EL (cell line): ENCODE measurements around the gene NOTUM.

Experiments used
- DNase-seq: peaks from one replicate; pipeline ENCODE4 v3.0.0-alpha.2; 2016

Gene NOTUM

DNA sequence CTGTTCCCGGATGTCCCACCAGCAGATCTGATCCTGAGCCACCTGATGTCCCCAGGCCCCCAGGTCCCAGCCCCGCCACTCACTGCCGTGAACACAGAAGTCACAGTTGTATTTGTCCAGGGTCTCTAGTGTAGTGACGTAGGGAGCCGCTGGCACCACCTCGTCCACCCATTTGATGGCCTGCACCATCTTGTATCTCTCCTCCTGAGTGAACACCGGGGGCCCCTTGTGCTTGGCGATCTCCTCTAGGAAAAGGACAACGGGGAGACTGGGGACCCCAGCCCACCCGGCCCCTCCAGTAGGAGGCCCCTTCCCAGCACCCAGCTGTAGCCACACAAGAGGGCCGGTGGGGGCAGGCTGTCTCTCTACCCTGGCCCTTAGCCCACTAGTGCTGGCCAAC is 52.2 kb downstream of the NOTUM start:
- no peak for DNase-seq

- DNase-seq, result no peak
These were observed 53.5 kb downstream of the NOTUM start for GRCh38 chr17:81907219-81908145.

- DNase-seq, result no peak
These were observed 54.3 kb downstream of the NOTUM start for GRCh38 chr17:81906476-81907218.

GRCh38 chr17:81905993-81906392 is 55.0 kb downstream of the NOTUM start:
- no peak for DNase-seq

- DNase-seq, result no peak
These were observed 55.5 kb downstream of the NOTUM start for GRCh38 chr17:81905424-81905875.

- no peak for DNase-seq
These were observed 56.2 kb downstream of the NOTUM start for GRCh38 chr17:81904600-81905423.

DNA sequence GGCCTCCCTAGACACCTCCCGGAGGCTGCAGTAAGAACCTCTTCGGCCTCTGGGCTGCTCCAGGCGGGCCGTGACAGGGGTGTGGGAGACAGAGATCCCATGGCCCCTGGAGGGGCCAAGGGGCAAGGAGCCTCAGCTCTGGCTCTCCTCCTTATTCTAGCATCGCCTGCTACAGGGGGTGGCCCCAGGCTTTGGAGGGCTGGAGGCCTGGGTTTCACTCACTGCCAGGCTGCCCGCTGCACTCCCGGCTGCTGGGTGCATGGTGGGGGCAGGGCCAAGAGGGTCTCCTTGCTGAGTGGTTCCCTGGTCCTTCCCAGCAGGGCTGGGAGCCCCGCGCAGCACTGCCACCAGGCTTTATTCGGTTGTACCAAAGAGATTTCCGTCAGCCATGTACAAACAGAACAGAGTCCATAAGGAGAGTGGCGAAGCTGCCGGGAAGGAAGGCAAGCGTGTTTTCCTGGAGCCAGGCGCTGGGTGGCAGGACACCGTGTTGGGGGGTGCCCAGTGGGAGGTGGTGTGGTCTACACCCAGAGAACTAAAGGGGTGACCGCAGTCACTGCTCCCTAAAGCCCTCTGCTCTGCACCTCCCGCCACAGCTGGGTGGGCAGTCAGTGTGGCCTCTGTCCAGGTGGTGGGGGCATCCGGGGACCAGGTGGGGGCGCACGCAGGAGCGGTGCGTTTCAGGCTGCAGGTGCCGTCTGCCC is 56.9 kb downstream of the NOTUM start:
- DNase-seq, result no peak

- no peak for DNase-seq
These were observed 57.6 kb downstream of the NOTUM start for GRCh38 chr17:81903415-81903831.

DNA sequence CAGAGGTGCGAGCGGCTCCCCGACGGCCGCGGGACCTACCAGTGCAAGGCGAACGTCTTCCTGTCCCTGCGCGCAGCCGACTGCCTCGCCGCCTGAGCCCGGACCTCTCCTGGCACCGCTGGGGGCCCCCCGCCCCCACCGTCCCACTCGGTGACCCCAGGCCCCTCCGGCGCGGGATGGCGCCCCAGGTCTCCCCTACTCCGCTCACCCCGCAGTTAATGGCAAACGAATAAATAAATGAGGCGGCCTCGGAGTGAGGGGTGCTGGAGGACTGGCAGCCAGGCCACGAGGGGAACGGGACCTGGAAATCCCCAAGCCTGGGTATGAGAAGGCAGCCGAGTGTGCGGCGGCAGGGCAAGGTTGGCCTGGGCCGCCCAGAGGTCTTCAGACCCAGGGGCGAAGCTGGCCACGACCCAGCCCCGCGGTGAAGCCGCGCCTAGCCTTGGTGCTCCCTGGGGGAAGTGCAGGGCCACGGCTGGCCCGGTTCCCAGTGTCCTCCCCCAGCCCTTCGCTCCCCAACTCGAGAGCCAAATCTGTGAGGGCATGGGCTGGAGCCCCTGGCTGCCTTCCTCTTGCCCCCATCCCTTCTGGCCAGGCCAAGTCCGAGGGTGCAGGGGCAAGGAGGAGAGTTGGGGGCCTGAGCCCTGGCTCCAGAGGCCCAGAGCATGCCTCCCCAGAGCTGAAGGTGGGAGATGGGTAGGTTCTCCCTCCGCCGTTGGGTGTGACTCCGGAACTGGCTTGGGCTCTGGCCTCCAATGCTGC is 58.2 kb downstream of the NOTUM start:
- DNase-seq, result no peak
